GM12875 (cell line): Measurements from ENCODE around the gene PRG3.

Experiments used
- H3K4me3 ChIP-seq: one replicate; pipeline ENCODE4 v1.5.1; 2011; ENCODE audit warnings: low read depth, low read length, control low read depth
- CTCF ChIP-seq: IDR thresholded peaks from 2 replicates; pipeline ENCODE4 v1.5.1; 2011; ENCODE audit warnings: low read depth, mild to moderate bottlenecking, control low read depth, inconsistent platforms, low read length, moderate library complexity, borderline replicate concordance; ENCODE audit not compliant: insufficient read depth

Gene PRG3

GRCh38 chr11:57354699-57355098, 26.3 kb downstream of the PRG3 start:
- no peak for TF ChIP-seq CTCF
- no peak overlapping the region for H3K4me3 ChIP-seq

- TF ChIP-seq CTCF, result no peak
- no peak overlapping the region for H3K4me3 ChIP-seq
These were observed 27.1 kb downstream of the PRG3 start for GRCh38 chr11:57353852-57354251.

GRCh38 chr11:57353446-57353845, 27.5 kb downstream of the PRG3 start:
- no peak overlapping the region for H3K4me3 ChIP-seq
- no peak for TF ChIP-seq CTCF

- TF ChIP-seq CTCF, result no peak
- no peak overlapping the region for H3K4me3 ChIP-seq
These were observed 27.9 kb downstream of the PRG3 start for GRCh38 chr11:57353036-57353435.

GRCh38 chr11:57349491-57350274, 31.3 kb downstream of the PRG3 start:
- peak; percentile 86 for TF ChIP-seq CTCF
- H3K4me3 ChIP-seq, result no peak overlapping the region

- TF ChIP-seq CTCF, result no peak
- no peak overlapping the region for H3K4me3 ChIP-seq
These were observed 32.2 kb downstream of the PRG3 start for GRCh38 chr11:57348636-57349313.

GRCh38 chr11:57348052-57348451, 32.9 kb downstream of the PRG3 start:
- TF ChIP-seq CTCF, result no peak
- H3K4me3 ChIP-seq, result no peak overlapping the region
